ENCODE data around the gene CHCHD5. TPM values are rescaled to one million over a fixed set of nuclear protein-coding genes. Genes with fewer than 3 reads are reported as not detected.
"Not testable (repeated sequence)": the region's sequence is repeated elsewhere in the genome, so short reads cannot be mapped to it uniquely, and the experiment has no call there.

Gene CHCHD5
- total RNA-seq = 3.1 and 6.4 TPM in 2 replicates

GRCh38 chr2:112584134-112584890 is at the start of gene CHCHD5:
TSS of gene CHCHD5 (plus strand) at chr2:112584609. CDS start at chr2:112584648, 39 bp downstream.
- DNase-seq (ENCODE audit: low read depth) = peak; percentile 92

GRCh38 chr2:112534826-112535225 is 49.6 kb upstream of the CHCHD5 start:
- DNase-seq (ENCODE audit: low read depth) = no peak

DNA sequence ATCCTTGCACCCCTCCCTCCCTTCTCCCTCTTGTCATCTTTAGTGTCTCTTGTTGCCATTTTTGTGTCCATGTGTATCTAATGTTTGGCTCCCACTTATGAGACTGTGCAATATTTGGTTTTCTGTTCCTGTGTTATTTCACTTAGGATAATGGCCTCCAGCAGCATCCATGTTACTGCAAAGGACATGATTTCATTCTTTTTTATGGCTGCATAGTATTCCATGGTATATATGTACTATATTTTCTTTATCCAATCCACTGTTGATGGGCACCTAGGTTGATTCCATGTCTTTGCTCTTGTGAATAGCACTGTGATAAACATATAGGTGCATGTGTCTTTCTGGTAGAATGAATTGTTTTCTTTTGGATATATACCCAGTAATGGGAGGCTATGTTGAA is 47.7 kb upstream of the CHCHD5 start:
- DNase-seq (ENCODE audit: low read depth) = not testable (repeated sequence)

- DNase-seq (ENCODE audit: low read depth) = no peak
Measured at GRCh38 chr2:112539306-112539705, 45.1 kb upstream of the CHCHD5 start.

GRCh38 chr2:112540906-112541305 is 43.5 kb upstream of the CHCHD5 start:
- no peak for DNase-seq (ENCODE audit: low read depth)

GRCh38 chr2:112541315-112542122 is 42.9 kb upstream of the CHCHD5 start:
- DNase-seq (ENCODE audit: low read depth) = no peak

DNA sequence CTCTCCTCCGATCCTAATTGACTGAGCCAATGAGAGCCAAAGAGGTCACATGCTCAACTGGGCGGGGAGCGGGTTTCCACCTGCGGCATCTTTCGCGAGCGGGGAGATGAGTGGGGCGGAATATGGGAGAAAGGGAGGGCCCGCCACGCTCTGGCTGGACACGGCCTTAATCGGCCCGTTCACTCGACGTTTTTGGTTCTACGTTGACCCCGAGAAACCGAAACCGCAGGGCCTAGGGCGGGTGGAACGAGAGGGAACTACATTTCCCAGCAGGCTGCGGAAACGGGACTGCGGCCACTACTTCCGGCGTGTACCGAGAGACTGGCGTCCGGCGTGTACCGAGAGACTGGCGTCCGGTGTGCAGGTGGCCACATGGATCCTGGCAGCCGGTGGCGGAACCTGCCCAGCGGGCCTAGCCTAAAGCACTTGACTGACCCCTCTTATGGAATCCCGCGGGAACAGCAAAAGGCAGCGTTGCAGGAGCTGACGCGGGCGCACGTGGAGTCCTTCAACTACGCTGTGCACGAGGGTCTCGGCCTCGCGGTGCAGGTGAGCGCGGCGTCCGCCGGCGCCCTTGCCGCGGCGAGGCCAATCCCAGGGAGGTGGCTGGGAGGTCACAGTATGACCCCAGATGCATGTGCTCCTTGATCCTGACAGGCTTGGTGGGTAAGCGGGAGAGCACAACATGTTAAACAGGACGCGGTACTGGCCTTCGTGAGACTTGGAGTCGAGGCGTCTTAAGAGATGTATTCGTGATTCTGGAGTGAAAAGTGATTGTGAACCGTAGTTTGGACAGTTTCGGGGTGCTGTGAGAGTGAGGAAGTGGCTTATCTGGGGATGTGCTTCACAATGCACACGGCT is 42.1 kb upstream of the CHCHD5 start, which contains the start of gene POLR1B:
Gene POLR1B, plus strand, starts transcription at position 343 of the 861 bp plus-strand sequence. Its CDS starts 30 bp downstream, at position 373.
- DNase-seq (ENCODE audit: low read depth) = peak; percentile 71

DNA sequence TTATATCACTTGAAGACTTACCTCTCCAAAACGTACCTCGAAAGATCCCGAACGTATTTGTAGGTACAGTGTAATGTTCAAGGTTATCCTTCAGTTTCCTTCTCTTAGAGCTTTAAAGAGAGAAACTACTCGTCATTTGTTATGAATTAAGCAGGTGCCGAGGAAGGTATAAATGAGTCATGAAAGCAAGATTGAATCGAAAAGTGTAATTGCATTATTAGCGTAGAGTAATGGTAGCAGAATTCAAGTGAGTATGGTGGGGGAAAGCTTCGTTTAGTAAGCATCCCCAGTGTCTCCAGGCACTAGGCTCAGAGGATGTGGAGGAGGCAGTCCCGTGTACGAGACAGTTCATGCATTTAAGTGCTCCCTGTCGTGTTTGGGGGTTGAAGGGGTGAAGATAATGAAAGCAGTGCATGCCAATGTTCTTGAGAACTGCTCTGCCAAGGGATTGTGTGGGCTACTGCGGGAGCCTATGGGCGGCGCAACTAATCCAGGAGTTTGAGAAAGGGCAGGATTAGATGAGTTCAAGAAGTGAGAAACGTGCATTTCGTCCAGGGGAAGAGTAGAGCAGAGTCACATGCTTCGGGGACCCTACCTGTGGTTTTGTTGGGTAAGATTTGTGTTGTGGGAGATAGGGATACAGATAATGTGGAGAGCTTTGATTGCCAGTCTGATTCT is 41.3 kb upstream of the CHCHD5 start:
- peak; percentile 21 for DNase-seq (ENCODE audit: low read depth)

DNA sequence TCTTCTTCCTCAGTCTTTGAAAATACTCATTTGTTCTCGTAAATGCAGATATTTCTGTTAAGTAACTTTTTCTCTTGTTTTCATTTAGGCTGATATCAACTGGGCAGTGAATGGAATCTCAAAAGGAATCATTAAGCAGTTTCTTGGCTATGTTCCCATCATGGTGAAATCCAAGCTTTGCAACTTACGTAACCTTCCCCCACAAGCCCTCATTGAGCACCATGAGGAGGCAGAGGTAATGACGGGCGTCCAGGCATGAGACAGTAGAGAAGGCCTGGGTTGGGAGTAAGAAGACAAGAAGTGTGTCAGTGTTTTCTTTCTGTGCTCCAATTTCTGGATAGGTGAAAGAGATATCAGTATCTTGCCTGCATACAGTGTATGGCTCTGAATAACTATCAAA is 37.1 kb upstream of the CHCHD5 start:
- DNase-seq (ENCODE audit: low read depth) = peak; percentile 97

DNA sequence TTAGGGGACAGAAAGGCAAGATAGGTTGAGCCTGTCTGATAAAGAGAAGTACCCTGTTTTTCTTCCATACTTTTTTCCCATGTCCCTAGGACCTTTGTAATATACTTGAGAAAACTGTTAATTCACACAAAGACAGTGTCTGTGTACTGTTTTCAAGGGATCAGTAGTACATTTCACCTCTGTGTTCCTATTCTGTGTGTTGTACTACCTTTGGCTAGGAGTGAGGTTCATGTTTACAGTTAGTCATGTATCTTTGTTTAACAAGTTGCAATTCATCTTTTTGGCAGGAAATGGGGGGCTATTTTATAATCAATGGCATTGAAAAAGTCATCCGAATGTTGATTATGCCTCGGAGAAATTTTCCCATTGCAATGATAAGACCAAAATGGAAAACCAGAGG is 35.4 kb upstream of the CHCHD5 start:
- no peak for DNase-seq (ENCODE audit: low read depth)

GRCh38 chr2:112566104-112566503 is 18.3 kb upstream of the CHCHD5 start:
- DNase-seq (ENCODE audit: low read depth) = peak; percentile 51

GRCh38 chr2:112566508-112566907 is 17.9 kb upstream of the CHCHD5 start:
- DNase-seq (ENCODE audit: low read depth) = not testable (repeated sequence)

DNA sequence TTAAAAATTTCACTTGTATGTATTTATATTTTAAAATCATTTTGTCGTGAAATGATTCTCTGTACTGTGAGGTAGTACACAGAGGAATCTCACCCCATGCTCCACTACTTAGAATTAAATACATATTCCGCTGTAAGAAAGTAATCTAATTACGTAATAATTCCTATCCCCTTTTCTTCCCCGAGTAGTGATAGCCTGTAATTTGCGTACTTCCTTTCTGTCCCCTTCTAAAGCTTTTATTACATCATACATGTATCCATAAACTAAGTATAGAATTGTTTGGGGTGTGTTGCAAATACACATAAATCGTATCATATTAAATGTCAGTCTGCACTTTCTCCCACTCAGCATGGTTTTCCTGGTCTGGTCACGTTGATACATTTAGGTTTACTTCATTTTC is 12.4 kb upstream of the CHCHD5 start:
- no peak for DNase-seq (ENCODE audit: low read depth)

DNA sequence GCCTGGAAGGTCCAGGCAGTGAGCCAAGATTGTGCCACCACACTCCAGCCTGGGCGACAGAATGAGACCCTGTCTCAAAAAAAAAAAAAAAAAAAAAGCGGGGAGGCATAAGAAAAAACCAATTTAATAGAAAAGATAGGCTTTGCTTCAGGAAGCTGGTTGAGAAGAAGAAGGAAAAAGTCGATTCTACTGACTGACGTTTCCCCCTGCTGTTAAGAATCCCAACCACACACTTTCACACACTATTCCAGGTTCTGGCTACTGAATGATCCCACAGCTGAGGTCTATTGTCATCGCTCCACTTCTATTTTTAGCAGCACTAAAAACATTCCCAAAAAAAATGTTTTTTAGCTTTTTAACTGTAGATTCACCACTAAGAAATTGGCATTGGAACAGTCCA is 6.7 kb upstream of the CHCHD5 start:
- no peak for DNase-seq (ENCODE audit: low read depth)

DNA sequence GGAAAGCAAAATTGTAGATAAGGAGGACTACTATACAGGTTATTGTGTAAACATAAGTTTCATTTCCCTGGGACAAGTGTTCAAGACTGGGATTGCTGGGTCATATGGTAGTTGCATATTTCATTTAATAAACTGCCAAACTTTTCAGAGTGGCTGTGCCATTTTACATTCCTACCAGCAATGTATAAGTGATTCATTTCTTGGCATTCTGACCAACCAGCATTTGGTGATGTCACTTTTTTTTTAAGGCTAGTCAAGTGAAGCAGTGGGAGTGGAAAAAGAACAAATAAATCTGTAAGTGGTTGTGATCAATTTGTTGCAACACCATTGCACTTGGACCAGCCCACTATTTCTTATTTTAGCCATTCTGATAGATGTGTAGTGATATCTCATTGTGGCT is 5.2 kb upstream of the CHCHD5 start:
- peak; percentile 93 for DNase-seq (ENCODE audit: low read depth)

GRCh38 chr2:112580084-112580483 is 4.3 kb upstream of the CHCHD5 start:
- DNase-seq (ENCODE audit: low read depth) = no peak

DNA sequence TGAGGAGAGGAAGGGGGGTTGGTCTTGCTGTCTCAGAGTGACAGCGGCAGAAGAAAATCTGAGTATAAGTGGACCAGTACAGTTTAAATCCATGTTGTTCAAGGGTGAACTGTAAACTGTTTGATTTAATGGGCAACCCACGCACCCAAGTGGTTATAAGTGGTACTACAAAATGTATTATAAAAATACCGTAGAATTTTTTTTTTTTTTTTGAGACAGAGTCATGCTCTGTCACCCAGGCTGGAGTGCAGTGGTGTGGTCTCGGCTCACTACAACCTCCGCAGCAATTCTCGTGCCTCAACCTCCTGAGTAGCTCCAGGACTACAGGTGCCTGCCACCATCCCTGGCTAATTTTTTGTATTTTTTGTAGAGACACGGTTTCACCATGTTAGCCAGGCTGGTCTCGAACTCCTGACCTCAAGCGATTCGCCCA is 2.1 kb upstream of the CHCHD5 start:
- peak; percentile 68 for DNase-seq (ENCODE audit: low read depth)

DNA sequence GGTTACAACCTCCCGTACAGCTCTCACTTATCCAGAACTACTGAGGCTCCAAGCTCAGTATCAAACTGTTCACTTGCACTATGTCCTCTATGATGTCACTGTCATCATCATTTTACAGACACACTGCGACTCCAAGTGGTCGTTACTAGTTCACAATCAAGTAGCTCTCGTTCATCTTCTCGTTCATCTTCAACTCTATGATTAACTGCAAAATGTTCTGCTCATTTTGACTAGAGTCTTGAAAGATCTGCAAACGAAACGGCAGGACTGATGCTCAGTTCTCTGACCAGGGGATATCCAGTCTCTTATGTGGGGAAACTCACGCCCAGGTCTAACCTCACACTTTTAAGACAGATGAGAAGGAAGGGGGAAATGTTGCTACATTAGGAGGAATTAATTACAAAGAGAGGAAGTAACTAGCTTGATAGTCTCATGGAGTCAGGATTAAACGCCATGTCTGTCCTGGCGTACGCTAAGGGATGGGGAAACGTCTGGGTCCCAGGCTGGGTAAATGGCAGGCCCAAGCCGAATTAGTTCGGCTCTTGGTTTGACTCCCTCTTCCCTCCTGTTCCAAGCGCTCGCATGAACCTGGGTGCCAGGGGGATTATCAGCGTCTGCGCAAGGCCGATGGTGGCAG is 794 bp upstream of the CHCHD5 start:
- peak; percentile 26 for DNase-seq (ENCODE audit: low read depth)

DNA sequence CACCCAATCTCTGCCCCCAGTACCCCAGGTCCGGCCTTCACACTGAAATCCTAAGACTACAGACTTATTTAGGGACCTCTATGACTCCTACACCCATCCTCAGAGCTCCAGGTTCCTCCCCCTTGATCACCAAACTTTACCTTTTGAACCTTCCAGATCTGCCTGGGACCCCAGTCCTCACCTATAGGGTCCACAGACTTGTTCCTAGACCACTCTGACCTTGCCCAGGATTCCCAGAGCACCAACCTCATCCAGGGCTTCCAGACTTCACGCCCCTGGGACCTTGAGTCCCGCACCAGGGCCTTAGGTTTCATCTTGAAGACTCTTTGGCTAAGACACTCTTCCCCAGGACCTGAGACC is 462 bp downstream of the CHCHD5 start:
- no peak for DNase-seq (ENCODE audit: low read depth)

DNA sequence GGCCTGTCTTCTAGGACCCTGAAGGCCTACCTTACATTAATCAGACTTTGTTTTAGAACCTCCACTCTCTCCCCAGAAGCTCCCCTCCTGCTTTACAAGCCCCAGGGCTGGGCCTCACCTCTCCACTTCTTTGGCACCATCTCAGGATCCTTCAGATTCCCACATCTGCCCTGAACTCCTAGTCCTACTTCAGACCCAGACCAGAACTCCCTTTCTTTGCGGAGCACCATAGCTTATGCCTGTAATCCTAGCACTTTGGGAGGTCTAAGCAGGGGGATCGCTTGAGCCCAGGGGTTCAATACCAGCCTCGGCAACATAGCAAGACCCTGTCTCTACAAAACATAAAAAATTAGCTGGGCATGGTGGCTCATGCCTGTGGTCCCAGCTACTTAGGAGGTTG is 991 bp downstream of the CHCHD5 start:
- DNase-seq (ENCODE audit: low read depth) = no peak

GRCh38 chr2:112585873-112586464 is 1.6 kb downstream of the CHCHD5 start:
- DNase-seq (ENCODE audit: low read depth) = no peak
